Measurements from ENCODE around the gene DIABLO. TPM values are rescaled to one million over a fixed set of nuclear protein-coding genes. Genes with fewer than 3 reads are reported as not detected.

Gene DIABLO
- total and polyA plus RNA-seq, 2 donors (not counting 1 experiment from before 2014, with no cell fraction given), result 59.6 to 60.6 TPM

DNA sequence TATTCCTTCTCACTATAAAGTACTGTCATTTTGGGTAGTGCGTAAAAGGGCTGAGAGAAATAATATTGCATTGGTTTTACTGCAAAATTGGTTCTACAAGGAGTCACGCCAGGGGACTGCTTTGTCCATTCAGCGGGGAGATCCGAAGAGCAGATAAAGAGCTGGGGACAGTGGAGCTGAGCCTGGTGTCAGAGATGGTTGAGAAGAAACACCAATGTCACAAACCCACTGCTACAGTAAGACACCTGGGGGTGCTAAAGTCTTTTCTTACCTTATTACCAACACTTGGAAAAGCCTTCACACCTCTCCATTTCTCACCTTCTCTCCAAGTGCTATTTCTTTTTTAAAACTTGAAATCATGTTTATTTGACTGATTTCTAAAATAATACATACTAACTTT is 66.0 kb downstream of the DIABLO start:
- H3K79me2 ChIP-seq (ENCODE audit: control insufficient read depth, insufficient read depth, low read length), result no peaks in the 10 kb centered on the region
- H3K9me3 ChIP-seq (ENCODE audit: control insufficient read depth, insufficient read depth, low read depth, low read length), result no peaks in the 10 kb centered on the region
- no peaks in the 10 kb centered on the region for H3K27me3 ChIP-seq (ENCODE audit: control insufficient read depth, insufficient read depth, low read length)
- no peak overlapping the region for H3K4me3 ChIP-seq (replicated peaks in 1 of 4; ENCODE audit: control extremely low read depth in 1 of 4, insufficient read depth in 1 of 4, low read depth in 3 of 4, low read length in 4 of 4)
- no peak overlapping the region for H3K4me2 ChIP-seq (ENCODE audit: extremely low read depth, insufficient read depth, low read length)
- no peaks in the 10 kb centered on the region for H3K36me3 ChIP-seq (ENCODE audit: control insufficient read depth, insufficient read depth, low read length)
- no peaks in the 10 kb centered on the region for H4K20me1 ChIP-seq (ENCODE audit: control insufficient read depth, extremely low read depth, insufficient read depth, low read length)
- DNase-seq (ENCODE audit: low read depth in 2 of 2), result no peak
- no peak overlapping the region for H2AFZ ChIP-seq (ENCODE audit: low read length)
- no peak overlapping the region for H3K27ac ChIP-seq (ENCODE audit: insufficient read depth, low read length)
- H3K4me1 ChIP-seq (ENCODE audit: control insufficient read depth, extremely low read depth, insufficient read depth, low read length), result no peaks in the 10 kb centered on the region
- H3K9ac ChIP-seq (ENCODE audit: insufficient read depth, low read length), result no peak overlapping the region
- TF ChIP-seq EZH2 (IDR thresholded peaks at IDR 0.05; ENCODE audit: low read length, missing control alignments), result no peak
- TF ChIP-seq, protein P1, sequence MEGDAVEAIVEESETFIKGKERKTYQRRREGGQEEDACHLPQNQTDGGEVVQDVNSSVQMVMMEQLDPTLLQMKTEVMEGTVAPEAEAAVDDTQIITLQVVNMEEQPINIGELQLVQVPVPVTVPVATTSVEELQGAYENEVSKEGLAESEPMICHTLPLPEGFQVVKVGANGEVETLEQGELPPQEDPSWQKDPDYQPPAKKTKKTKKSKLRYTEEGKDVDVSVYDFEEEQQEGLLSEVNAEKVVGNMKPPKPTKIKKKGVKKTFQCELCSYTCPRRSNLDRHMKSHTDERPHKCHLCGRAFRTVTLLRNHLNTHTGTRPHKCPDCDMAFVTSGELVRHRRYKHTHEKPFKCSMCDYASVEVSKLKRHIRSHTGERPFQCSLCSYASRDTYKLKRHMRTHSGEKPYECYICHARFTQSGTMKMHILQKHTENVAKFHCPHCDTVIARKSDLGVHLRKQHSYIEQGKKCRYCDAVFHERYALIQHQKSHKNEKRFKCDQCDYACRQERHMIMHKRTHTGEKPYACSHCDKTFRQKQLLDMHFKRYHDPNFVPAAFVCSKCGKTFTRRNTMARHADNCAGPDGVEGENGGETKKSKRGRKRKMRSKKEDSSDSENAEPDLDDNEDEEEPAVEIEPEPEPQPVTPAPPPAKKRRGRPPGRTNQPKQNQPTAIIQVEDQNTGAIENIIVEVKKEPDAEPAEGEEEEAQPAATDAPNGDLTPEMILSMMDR (conservative IDR thresholded peaks at IDR 0.05 in 1 of 2, IDR thresholded peaks at IDR 0.05 in 1 of 2; ENCODE audit: low read depth in 1 of 2, low read length in 2 of 2), result no peak

DNA sequence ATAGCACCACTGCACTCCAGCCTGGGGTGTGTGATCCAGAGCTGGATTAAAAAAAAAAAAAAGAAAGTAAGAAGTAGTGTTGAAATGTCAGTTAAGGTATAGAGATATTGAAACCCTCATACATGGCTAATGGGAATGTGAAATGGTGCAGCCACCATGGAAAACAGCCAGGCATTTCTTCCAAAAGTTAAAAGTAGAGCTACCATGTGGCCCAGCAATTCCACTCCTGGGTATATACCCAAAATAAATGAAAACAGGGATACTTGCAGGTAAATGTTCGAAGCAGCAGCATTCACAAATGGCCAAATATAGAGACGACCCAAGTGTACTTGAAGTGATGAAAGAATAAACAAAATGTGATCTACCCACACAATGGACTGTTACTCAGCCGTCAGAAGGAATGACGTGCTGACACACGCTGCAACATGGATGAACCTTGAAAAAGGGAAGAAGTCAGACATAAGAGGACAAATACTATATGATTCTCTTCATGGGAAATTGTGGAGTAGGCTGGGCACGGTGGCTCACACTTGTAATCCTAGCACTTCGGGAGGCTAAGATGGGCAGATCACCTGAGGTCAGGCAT is 67.1 kb downstream of the DIABLO start:
- H3K4me1 ChIP-seq (ENCODE audit: control insufficient read depth, extremely low read depth, insufficient read depth, low read length), result no peaks in the 10 kb centered on the region
- H3K9ac ChIP-seq (ENCODE audit: insufficient read depth, low read length), result no peak overlapping the region
- H3K79me2 ChIP-seq (ENCODE audit: control insufficient read depth, insufficient read depth, low read length), result no peaks in the 10 kb centered on the region
- H3K27ac ChIP-seq (ENCODE audit: insufficient read depth, low read length), result no peak overlapping the region
- H3K4me2 ChIP-seq (ENCODE audit: extremely low read depth, insufficient read depth, low read length), result no peak overlapping the region
- TF ChIP-seq, protein P1 (conservative IDR thresholded peaks at IDR 0.05 in 1 of 2, IDR thresholded peaks at IDR 0.05 in 1 of 2; ENCODE audit: low read depth in 1 of 2, low read length in 2 of 2), result no peak
- H3K36me3 ChIP-seq (ENCODE audit: control insufficient read depth, insufficient read depth, low read length), result no peaks in the 10 kb centered on the region
- no peak overlapping the region for H2AFZ ChIP-seq (ENCODE audit: low read length)
- DNase-seq (ENCODE audit: low read depth in 2 of 2), result no peak
- no peaks in the 10 kb centered on the region for H3K27me3 ChIP-seq (ENCODE audit: control insufficient read depth, insufficient read depth, low read length)
- no peaks in the 10 kb centered on the region for H3K9me3 ChIP-seq (ENCODE audit: control insufficient read depth, insufficient read depth, low read depth, low read length)
- no peak overlapping the region for H3K4me3 ChIP-seq (replicated peaks in 1 of 4; ENCODE audit: control extremely low read depth in 1 of 4, insufficient read depth in 1 of 4, low read depth in 3 of 4, low read length in 4 of 4)
- H4K20me1 ChIP-seq (ENCODE audit: control insufficient read depth, extremely low read depth, insufficient read depth, low read length), result no peaks in the 10 kb centered on the region

Other genes starting within 250 kb of the DIABLO start
- 4.9 and 7.4 TPM in 2 replicates for gene BCL7A, start 204.2 kb downstream of the DIABLO start, total RNA-seq
- gene BCL7A, start 204.2 kb downstream of the DIABLO start, polyA plus RNA-seq, result 3.8 and 8.0 TPM in 2 replicates
- 12.6 and 17.0 TPM in 2 replicates for gene MLXIP, start 147.3 kb downstream of the DIABLO start, total RNA-seq
- gene MLXIP, start 147.3 kb downstream of the DIABLO start, polyA plus RNA-seq, result 6.6 and 10.1 TPM in 2 replicates
- gene IL31, start 51.8 kb downstream of the DIABLO start, total RNA-seq, result not detected in 2 replicates
- not detected in 2 replicates for gene IL31, start 51.8 kb downstream of the DIABLO start, polyA plus RNA-seq
- gene LRRC43, start 42.9 kb downstream of the DIABLO start, total RNA-seq, result 1.8 and 3.6 TPM in 2 replicates
- 0.61 and 0.71 TPM in 2 replicates for gene LRRC43, start 42.9 kb downstream of the DIABLO start, polyA plus RNA-seq
- under 0.01 and 0.33 TPM in 2 replicates for gene B3GNT4, start 22.3 kb downstream of the DIABLO start, total RNA-seq
- gene B3GNT4, start 22.3 kb downstream of the DIABLO start, polyA plus RNA-seq, result 0.12 and 0.14 TPM in 2 replicates
- gene VPS33A, start 40.4 kb upstream of the DIABLO start, total RNA-seq, result 18.2 and 22.3 TPM in 2 replicates
- gene VPS33A, start 40.4 kb upstream of the DIABLO start, polyA plus RNA-seq, result 15.4 and 17.2 TPM in 2 replicates
- gene CLIP1, start 196.6 kb upstream of the DIABLO start, total RNA-seq, result 106 and 147 TPM in 2 replicates
- 75.5 and 87.6 TPM in 2 replicates for gene CLIP1, start 196.6 kb upstream of the DIABLO start, polyA plus RNA-seq

Measured in fibroblast of lung (primary cell).